Suprapubic skin (tissue), 4 donors: ENCODE results near the gene BTRC.

Experiments
- EP300 ChIP-seq: sonication (generic); formaldehyde crosslinking; IDR thresholded peaks from one replicate; pipeline ENCODE4 v1.6.1; 2017; ENCODE audit warnings: antibody characterized with exemption
- POLR2A ChIP-seq, 2 donors: fragments of 450-650 bp; IDR thresholded peaks; one replicate each; pipeline ENCODE4 v1.6.1; 2017; ENCODE audit warnings: antibody characterized with exemption in 2 of 2, mild to moderate bottlenecking in 2 of 2, moderate library complexity in 2 of 2
- POLR2AphosphoS5 ChIP-seq, 3 donors: sonication (generic); formaldehyde crosslinking; IDR thresholded peaks; one replicate each; pipeline ENCODE4 v1.6.1; 2017; ENCODE audit warnings: antibody characterized with exemption in 3 of 3
- TF ChIP-seq, protein P1 (sequence below), 2 donors: fragments of 200-600 bp in 1 of 2; fragments of 450-650 bp in 1 of 2; sonication (generic) in 1 of 2; IDR thresholded peaks; one replicate each; pipeline ENCODE4 v1.5.1; 2016 to 2019; ENCODE audit warnings: antibody characterized with exemption in 2 of 2, mild to moderate bottlenecking in 1 of 2, moderate library complexity in 1 of 2

DNA sequence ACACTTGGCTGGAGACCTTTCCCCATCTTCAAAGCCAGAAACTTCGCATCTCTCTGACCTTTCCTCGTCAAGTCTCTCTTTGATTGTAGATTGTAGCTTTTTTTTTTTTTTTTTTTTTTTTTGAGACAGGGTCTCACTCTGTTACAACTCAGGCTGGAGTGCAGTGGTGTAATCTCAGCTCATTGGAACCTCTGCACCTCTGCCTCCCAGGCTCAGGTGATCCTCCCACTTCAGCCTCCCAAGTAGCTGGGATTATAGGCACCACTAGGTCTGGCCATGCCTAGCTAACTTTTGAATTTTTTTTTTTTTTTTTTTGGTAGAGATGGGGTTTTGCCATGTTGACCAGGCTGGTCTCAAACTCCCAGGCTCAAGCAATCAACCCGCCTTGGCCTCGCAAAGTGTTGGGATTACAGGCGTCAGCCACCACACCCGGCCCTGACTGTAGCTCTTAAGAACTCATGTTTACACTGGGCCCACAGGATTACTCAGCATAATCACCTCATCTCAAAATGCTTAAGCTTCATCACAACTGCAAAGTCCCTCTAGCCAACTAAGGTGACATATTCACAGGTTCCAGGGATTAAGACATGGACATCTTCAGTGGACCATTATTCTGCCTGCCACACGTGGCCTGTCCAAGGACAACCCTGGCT, 222.4 kb downstream of the BTRC start:
- no peak for TF ChIP-seq POLR2A (IDR thresholded peaks at IDR 0.05)
- TF ChIP-seq, protein P1, sequence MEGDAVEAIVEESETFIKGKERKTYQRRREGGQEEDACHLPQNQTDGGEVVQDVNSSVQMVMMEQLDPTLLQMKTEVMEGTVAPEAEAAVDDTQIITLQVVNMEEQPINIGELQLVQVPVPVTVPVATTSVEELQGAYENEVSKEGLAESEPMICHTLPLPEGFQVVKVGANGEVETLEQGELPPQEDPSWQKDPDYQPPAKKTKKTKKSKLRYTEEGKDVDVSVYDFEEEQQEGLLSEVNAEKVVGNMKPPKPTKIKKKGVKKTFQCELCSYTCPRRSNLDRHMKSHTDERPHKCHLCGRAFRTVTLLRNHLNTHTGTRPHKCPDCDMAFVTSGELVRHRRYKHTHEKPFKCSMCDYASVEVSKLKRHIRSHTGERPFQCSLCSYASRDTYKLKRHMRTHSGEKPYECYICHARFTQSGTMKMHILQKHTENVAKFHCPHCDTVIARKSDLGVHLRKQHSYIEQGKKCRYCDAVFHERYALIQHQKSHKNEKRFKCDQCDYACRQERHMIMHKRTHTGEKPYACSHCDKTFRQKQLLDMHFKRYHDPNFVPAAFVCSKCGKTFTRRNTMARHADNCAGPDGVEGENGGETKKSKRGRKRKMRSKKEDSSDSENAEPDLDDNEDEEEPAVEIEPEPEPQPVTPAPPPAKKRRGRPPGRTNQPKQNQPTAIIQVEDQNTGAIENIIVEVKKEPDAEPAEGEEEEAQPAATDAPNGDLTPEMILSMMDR (IDR thresholded peaks at IDR 0.05): no peak
- TF ChIP-seq POLR2AphosphoS5 (IDR thresholded peaks at IDR 0.05): no peak
- TF ChIP-seq EP300: no peak
